Effector memory CD8-positive, alpha-beta T cell (primary cell): ENCODE measurements around the gene MT3.
"Not testable (repeated sequence)": the region's sequence is repeated elsewhere in the genome, so short reads cannot be mapped to it uniquely, and the experiment has no call there.

Experiments used
- ATAC-seq: fragments of 150-1000 bp; cut with Tn5 transposase; replicated peaks from 2 replicates; pipeline ENCODE4 v1.10.0; 2021; ENCODE audit warnings: mild to moderate bottlenecking, moderate library complexity
- DNase-seq, 3 experiments: peaks; one replicate each; pipeline ENCODE4 v3.0.0; 2021
- H3K27ac Mint-ChIP-seq, 2 donors: one replicate each; pipeline ENCODE4 v1.8.0; 2022; ENCODE audit warnings: mild to moderate bottlenecking in 2 of 2, mixed read lengths in 2 of 2, moderate library complexity in 2 of 2
- H3K27me3 Mint-ChIP-seq, 2 donors: one replicate each; pipeline ENCODE4 v1.8.0; 2022; ENCODE audit warnings: mixed read lengths in 2 of 2
- H3K36me3 Mint-ChIP-seq: one replicate; pipeline ENCODE4 v1.8.0; 2022; ENCODE audit warnings: mild to moderate bottlenecking, moderate library complexity, mixed read lengths; ENCODE audit not compliant: insufficient read depth
- H3K4me1 Mint-ChIP-seq, 2 donors: one replicate each; pipeline ENCODE4 v1.8.0; 2022; ENCODE audit warnings: low read depth in 2 of 2, mixed read lengths in 2 of 2
- H3K4me3 Mint-ChIP-seq, 2 donors: one replicate each; pipeline ENCODE4 v1.8.0; 2022; ENCODE audit warnings: mild to moderate bottlenecking in 2 of 2, mixed read lengths in 2 of 2, moderate library complexity in 2 of 2
- H3K9me3 Mint-ChIP-seq, 2 donors: one replicate each; pipeline ENCODE4 v1.8.0; 2022; ENCODE audit warnings: mixed read lengths in 2 of 2

Gene MT3

GRCh38 chr16:56560447-56560846 is 28.9 kb upstream of the MT3 start:
- DNase-seq = no peak
- Mint-ChIP-seq H3K4me3 (no peak overlapping the region), H3K27ac (no peak overlapping the region), H3K4me1 (no peaks in the 10 kb centered on the region), H3K9me3 (no peaks in the 10 kb centered on the region), H3K27me3 (peaks cover 44 to 45% of the 10 kb centered on the region in 2 donors), H3K36me3 (no peaks in the 10 kb centered on the region)
- no peak for ATAC-seq

DNA sequence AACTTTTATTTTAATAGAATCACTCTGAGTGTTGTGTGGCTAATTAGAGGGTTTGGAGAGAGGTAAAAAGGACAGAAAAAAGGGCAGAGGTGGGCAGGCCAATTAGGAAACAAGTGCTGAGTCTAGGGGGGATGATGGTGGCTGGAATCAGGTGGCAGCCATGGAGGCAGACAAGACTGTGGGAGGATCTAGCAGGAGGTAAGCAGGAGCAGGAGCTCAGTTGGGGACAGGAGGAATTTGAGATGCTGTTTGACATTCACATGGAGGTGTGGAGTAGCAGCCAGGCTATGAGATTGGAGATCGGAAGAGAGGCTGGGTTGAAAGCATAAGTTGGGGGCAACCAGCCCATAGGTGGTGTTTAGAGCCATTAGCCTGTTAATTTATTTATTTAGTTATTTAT is 28.2 kb upstream of the MT3 start:
- H3K36me3 Mint-ChIP-seq = no peaks in the 10 kb centered on the region
- H3K27ac Mint-ChIP-seq = no peak overlapping the region
- ATAC-seq (no peak), DNase-seq (no peak)
- no peaks in the 10 kb centered on the region for H3K9me3 Mint-ChIP-seq
- H3K27me3 Mint-ChIP-seq = peaks cover 41 to 45% of the 10 kb centered on the region in 2 donors
- no peak overlapping the region for H3K4me3 Mint-ChIP-seq
- H3K4me1 Mint-ChIP-seq = no peaks in the 10 kb centered on the region

DNA sequence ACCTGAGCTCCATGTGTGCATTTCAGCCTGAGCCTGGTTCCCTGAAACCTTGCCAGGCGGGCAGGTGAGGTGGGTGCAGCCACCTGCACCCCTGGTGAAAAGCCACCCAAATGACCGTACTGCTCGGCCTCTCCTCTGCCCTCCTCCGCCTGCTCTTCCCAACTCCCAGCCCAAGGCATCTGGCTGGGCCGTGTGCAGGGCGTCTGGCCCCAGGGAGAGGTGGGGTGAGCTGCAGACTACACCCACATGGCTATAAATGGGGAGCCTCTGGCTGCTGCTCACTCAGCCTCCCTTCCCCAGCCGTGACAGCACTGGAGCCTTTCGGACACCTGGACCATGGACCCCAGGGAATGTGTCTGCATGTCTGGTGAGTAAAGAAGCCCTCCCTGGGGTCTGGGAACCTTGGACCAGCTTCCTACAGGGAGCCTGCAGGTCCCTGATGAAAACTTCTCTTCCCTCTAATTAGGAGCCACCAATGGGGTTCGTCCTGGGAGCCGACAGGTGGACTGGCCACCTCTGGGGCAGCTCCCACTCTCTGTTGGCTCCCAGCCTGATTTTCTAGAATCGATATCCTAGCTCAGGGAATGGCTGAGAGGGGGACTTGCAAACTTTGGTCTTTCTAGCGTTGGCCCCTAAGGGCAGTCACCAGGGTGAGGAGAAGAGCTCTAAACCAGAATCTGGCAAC is 24.4 kb upstream of the MT3 start, which contains the start of gene MT4:
Gene MT4 (plus strand): TSS at position 281 of the 685 bp plus-strand sequence. CDS start 56 bp downstream, at position 337.
- no peak for DNase-seq
- Mint-ChIP-seq H3K4me3 (no peak within 1 kb of the TSS), H3K27ac (peak within 1 kb of the TSS in 1 of 2 donors; percentile 42), H3K27me3 (peaks cover 14 to 35% of the 10 kb centered on the region in 2 donors), H3K36me3 (no peaks in the 10 kb centered on the region), H3K4me1 (peaks cover 0 to 4% of the 10 kb centered on the region in 2 donors), H3K9me3 (no peaks in the 10 kb centered on the region)
- no peak for ATAC-seq

DNA sequence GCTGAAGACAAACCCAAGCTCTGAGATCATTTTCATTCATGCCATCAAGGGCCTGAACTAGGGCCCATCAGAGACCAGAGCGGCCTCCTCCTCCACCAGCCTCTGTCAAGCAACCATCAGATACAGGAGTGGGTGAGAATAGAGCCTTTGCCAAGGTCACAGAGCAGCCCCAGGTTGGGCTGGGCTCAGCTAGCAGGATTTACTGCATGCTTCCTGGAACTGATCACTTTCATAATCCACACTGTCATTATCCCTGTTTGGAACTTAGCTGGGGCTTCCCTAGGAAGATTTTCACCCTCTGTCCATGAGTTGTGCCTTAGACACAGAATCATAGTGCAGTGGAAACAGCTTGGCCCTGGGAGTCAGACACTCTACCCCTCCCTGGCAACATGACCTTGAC is 19.4 kb upstream of the MT3 start:
- Mint-ChIP-seq H3K4me1 (peaks cover 0 to 4% of the 10 kb centered on the region in 2 donors), H3K4me3 (no peak overlapping the region), H3K27me3 (peaks cover 0 to 18% of the 10 kb centered on the region in 2 donors), H3K9me3 (no peaks in the 10 kb centered on the region), H3K27ac (peak overlapping the region in 1 of 2 donors; percentile 20), H3K36me3 (no peaks in the 10 kb centered on the region)
- ATAC-seq (no peak), DNase-seq (no peak)

- H3K9me3 Mint-ChIP-seq = no peaks in the 10 kb centered on the region
- no peak for DNase-seq
- H3K4me1 Mint-ChIP-seq = peaks cover 0 to under 1% of the 10 kb centered on the region in 2 donors
- no peak overlapping the region for H3K27ac Mint-ChIP-seq
- no peaks in the 10 kb centered on the region for H3K36me3 Mint-ChIP-seq
- H3K4me3 Mint-ChIP-seq = no peak overlapping the region
- H3K27me3 Mint-ChIP-seq = peaks cover 0 to 6% of the 10 kb centered on the region in 2 donors
- ATAC-seq = no peak
These were observed 17.8 kb upstream of the MT3 start for GRCh38 chr16:56571525-56571924.

DNA sequence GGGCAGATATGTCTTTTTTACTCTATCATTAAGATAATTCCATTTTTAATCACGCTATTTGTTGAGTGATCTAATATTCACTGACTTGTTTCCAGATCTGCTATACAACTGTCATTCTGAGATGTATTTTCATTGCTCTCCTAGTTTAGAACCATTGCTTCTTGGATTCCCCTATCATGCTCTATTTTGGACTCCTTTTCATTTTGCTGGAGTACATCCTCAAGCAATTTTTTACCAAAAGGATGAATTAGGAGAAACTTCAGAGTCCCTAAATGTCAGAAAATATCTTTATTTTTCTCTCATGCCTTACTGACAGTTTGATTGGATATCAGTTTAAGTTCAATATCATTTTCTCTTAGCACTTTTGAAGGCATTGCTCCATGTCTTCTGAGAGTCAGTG is 14.7 kb upstream of the MT3 start:
- no peaks in the 10 kb centered on the region for H3K36me3 Mint-ChIP-seq
- H3K27me3 Mint-ChIP-seq = no peaks in the 10 kb centered on the region
- no peaks in the 10 kb centered on the region for H3K9me3 Mint-ChIP-seq
- peaks cover 0 to 4% of the 10 kb centered on the region in 2 donors for H3K4me1 Mint-ChIP-seq
- DNase-seq (no peak), ATAC-seq (no peak)
- no peak overlapping the region for H3K27ac Mint-ChIP-seq
- no peak overlapping the region for H3K4me3 Mint-ChIP-seq

DNA sequence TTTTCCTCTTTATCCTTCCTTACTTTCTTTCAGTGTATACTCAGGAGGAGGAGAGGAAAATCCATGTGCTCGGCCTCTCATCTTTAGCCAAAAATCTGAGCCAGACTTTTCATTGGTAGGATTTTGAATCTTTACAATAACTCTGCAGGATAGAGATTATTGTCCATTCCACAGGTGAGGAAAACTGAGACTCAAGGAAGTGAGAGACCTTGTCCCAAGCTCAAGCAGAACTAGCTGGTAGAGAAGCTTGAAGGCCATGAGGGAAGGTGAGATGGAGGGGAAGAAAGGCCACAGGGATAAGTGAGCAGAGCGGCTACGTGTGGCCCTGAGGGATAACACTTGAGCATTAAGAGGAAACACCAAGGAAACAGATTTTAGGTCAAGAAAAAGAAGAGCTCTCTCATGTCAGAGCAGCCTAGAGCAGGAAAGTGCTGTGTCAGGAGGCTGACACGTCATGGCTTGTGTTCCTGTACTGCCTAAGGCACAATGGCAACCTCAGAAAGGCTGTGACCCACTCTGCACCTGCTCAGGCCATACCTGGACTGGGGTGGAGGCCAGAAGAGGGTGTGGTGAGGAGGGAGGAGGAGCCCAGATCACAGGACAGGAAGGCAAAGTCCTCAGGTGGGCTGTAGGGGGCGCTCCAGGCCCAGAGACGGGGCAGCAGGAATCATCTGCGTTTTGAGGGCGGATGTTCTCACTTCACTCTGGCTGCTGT is 12.6 kb upstream of the MT3 start:
- ATAC-seq = peak; percentile 99
- Mint-ChIP-seq H3K9me3 (no peaks in the 10 kb centered on the region), H3K4me3 (no peak overlapping the region)

GRCh38 chr16:56577300-56577625 is 12.1 kb upstream of the MT3 start:
- Mint-ChIP-seq H3K36me3 (no peaks in the 10 kb centered on the region), H3K4me1 (peaks cover 0 to 5% of the 10 kb centered on the region in 2 donors), H3K4me3 (no peak overlapping the region), H3K27me3 (peaks cover 0 to 21% of the 10 kb centered on the region in 2 donors), H3K9me3 (no peaks in the 10 kb centered on the region), H3K27ac (no peak overlapping the region)
- ATAC-seq (no peak), DNase-seq (no peak)

More for the DNA sequence above, 12.6 kb upstream of the MT3 start:
- DNase-seq = peak; percentile 82 to 87 (median 83)
- Mint-ChIP-seq H3K27me3 (peaks cover 0 to 16% of the 10 kb centered on the region in 2 donors), H3K36me3 (no peaks in the 10 kb centered on the region), H3K27ac (no peak overlapping the region), H3K4me1 (peaks cover 0 to 4% of the 10 kb centered on the region in 2 donors)

DNA sequence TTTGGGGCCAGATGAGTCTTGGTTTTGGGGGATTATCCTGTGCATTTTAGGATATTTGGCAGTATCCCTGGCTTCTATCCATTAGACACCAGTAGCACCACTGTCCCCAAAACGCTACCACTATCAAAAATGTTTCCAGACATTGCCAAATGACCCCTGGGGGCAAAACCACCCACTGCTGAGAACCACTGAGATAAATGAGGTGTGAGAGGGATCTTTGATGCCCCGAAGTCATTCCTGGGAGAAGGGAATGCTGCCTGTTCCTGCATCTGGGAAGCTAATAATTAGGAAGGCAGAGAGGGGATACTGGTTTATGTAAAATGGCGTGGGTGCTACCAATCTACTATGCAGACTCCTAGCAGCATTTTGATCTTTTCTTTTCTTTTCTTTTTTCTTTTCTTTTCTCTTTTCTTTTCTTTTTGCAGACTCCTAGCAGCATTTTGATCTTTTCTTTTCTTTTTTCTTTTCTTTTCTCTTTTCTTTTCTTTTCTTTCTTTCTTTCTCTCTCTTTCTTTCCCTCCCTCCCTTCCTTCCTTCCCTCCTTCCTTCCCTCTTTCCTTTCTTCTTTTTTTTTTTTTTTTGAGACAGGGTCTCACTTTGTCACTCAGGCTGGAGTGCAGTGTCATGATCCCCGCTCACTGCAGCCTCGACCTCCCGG is 8.8 kb upstream of the MT3 start:
- H3K4me1 Mint-ChIP-seq = peaks cover 0 to 6% of the 10 kb centered on the region in 2 donors
- H3K4me3 Mint-ChIP-seq = no peak overlapping the region
- H3K27ac Mint-ChIP-seq = no peak overlapping the region
- no peaks in the 10 kb centered on the region for H3K36me3 Mint-ChIP-seq
- H3K9me3 Mint-ChIP-seq = no peaks in the 10 kb centered on the region
- no peak for ATAC-seq
- H3K27me3 Mint-ChIP-seq = peaks cover 7 to 50% of the 10 kb centered on the region in 2 donors
- DNase-seq = no peak

DNA sequence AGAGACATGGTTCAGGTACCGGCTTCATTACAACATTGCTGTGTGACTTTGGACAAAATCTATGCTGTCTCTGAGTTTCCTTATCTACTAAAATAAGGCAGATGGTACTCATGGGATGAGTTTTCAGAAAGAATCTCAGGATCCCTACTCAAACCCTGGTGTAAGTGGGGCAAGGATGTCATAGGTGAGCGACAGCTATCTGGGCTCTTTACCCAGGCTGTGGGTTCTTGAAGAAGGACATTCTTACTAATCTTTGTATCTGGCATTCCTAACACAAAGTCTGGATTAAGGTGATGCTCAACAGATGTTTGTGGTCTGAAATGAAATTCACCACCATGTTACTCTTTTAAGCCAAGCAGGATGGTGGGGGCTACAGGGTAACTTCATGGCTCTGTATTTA is 6.4 kb upstream of the MT3 start:
- not testable (repeated sequence) for H3K36me3 Mint-ChIP-seq, ATAC-seq, H3K9me3 Mint-ChIP-seq, H3K4me3 Mint-ChIP-seq, DNase-seq, H3K27ac Mint-ChIP-seq, H3K4me1 Mint-ChIP-seq
- H3K27me3 Mint-ChIP-seq = peaks cover 23 to 73% of the 10 kb centered on the region in 2 donors

DNA sequence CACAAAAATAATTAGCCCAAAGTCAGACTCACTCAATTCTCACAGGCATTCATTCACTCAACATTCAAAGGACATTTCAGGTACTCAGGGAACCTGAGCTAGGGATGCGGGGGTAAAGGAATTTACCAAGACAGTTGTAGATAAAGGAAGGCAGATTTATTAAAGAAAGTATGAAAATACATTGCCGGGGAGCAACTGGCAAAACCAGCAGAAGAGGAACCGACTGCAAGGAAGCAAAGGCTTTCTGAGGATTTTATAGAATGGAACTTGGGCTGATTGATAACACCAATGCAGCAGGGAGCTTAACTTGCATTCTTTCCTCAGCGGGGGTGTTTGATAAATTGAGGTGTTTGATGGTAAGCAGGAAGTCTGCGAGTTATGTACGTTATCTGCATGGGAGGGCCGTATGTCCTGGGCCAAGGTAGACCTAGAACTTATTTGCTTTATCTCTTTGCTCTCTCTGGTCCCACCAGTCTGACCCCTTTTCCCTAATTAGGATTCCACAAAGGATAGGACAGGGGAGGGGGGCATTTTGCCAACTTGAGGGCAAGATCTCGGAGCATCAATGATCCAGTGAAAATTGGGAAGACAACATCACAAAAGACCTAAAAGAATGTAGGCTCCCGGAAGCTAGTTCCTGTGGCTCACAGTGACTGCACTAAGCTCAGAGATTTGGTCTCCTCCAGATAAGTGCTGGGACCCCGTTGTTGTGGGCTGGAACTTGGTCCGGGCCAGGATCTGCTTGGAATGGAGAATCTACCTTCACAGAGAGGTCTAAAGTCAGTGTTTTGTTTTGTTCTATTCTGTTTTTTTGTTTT is 5.8 kb upstream of the MT3 start:
- Mint-ChIP-seq H3K9me3 (no peaks in the 10 kb centered on the region), H3K27ac (no peak overlapping the region), H3K4me1 (peaks cover under 1 to 2% of the 10 kb centered on the region in 2 donors), H3K27me3 (peaks cover 29 to 79% of the 10 kb centered on the region in 2 donors), H3K4me3 (no peak overlapping the region), H3K36me3 (no peaks in the 10 kb centered on the region)
- ATAC-seq = no peak
- no peak for DNase-seq

DNA sequence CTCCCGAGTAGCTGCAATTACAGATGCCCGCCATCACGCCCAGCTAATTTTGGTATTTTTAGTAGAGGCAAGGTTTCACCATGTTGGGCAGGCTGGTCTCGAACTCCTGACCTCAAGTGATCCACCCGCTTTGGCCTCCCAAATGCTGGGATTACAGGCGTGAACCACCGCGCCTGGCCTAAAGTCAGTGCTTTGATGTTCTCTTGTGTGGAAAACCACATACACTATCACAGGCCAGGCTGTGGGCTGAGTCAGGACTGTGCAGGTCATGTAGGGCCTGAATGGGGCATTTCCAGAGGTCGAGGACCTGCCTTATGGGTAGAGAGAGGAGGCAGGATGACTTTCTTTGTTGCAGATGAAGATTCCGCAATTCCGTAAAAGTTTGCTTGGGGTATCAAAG is 5.1 kb upstream of the MT3 start:
- H3K27me3 Mint-ChIP-seq = peaks cover 36 to 87% of the 10 kb centered on the region in 2 donors
- DNase-seq (no peak), ATAC-seq (no peak)
- peaks cover 5% of the 10 kb centered on the region in 2 donors for H3K4me1 Mint-ChIP-seq
- H3K36me3 Mint-ChIP-seq = no peaks in the 10 kb centered on the region
- no peak overlapping the region for H3K4me3 Mint-ChIP-seq
- no peak overlapping the region for H3K27ac Mint-ChIP-seq
- no peaks in the 10 kb centered on the region for H3K9me3 Mint-ChIP-seq

- Mint-ChIP-seq H3K4me1 (peaks cover 14 to 15% of the 10 kb centered on the region in 2 donors), H3K4me3 (peak overlapping the region; percentile 80 to 85), H3K27ac (no peak overlapping the region), H3K9me3 (no peaks in the 10 kb centered on the region), H3K36me3 (no peaks in the 10 kb centered on the region), H3K27me3 (peaks cover 56 to 86% of the 10 kb centered on the region in 2 donors)
- DNase-seq = no peak
- no peak for ATAC-seq
These were observed 567 bp upstream of the MT3 start for GRCh38 chr16:56588781-56589140.
